Measurements from ENCODE around the gene RASSF3. TPM values are rescaled to one million over a fixed set of nuclear protein-coding genes. Genes with fewer than 3 reads are reported as not detected.

RASSF3 gene
- total RNA-seq, 1 experiment from 2014 or later, result 107 TPM

GRCh38 chr12:64713376-64713775, 103.1 kb downstream of the RASSF3 start:
- intact Hi-C loops (cut with micrococcal nuclease; ENCODE audit: unreplicated experiment) (no loop called here), in situ Hi-C loops (cut with HindIII; ENCODE audit: low pct_unique_long_range_greater_than_20kb, low sequenced_read_pairs) (no loop called here)
- Histone ChIP-seq H3K9me3 (ENCODE audit: control insufficient read depth, insufficient read depth, low read depth, low read length) (no peaks in the 10 kb centered on the region), H3K36me3 (ENCODE audit: control insufficient read depth, insufficient read depth, low read length) (peaks cover 3% of the 10 kb centered on the region; the same call in 1 of the 2 replicates), H3K27me3 (ENCODE audit: control insufficient read depth, insufficient read depth, low read length) (no peaks in the 10 kb centered on the region), H3K4me1 (ENCODE audit: control insufficient read depth, insufficient read depth, low read length) (no peaks in the 10 kb centered on the region), H3K27ac (ENCODE audit: low read length) (no peak overlapping the region), H3K4me3 (ENCODE audit: low read depth in 2 of 2, low read length in 2 of 2) (no peak overlapping the region)
- POLR2A ChIA-PET, result interaction anchor here (0.7 kb wide), 1 partner anchor 530 kb away, joined by 3 read pairs; no protein-coding TSS in a partner anchor
- no TSS peak for BruUV-seq (replicated peaks)
- TF ChIP-seq CTCF (IDR thresholded peaks at IDR 0.05) (no peak), SIN3A (IDR thresholded peaks at IDR 0.05; ENCODE audit: borderline replicate concordance, insufficient read depth, low read depth, low read length) (no peak), TCF7L2 (IDR thresholded peaks at IDR 0.05; ENCODE audit: low read depth, low read length) (no peak), POLR2AphosphoS5 (IDR thresholded peaks at IDR 0.05; ENCODE audit: low read depth, low read length) (no peak), REST (IDR thresholded peaks at IDR 0.05; ENCODE audit: insufficient read depth in 1 of 2, low read depth in 2 of 2, low read length in 1 of 2) (no peak)
- DNase-seq (ENCODE audit: low read depth, low spot score) (no peak), ATAC-seq (no peak)
- CTCF ChIA-PET, result no interaction called here

- POLR2A ChIA-PET, result no interaction called here
- H3K27me3 ChIP-seq (ENCODE audit: control insufficient read depth, insufficient read depth, low read length), result no peaks in the 10 kb centered on the region
- H3K4me1 ChIP-seq (ENCODE audit: control insufficient read depth, insufficient read depth, low read length), result no peaks in the 10 kb centered on the region
- no peaks in the 10 kb centered on the region for H3K9me3 ChIP-seq (ENCODE audit: control insufficient read depth, insufficient read depth, low read depth, low read length)
- ATAC-seq, result no peak
- no peak for DNase-seq (ENCODE audit: low read depth, low spot score)
- BruUV-seq (replicated peaks), result no TSS peak
- TF ChIP-seq TCF7L2 (IDR thresholded peaks at IDR 0.05; ENCODE audit: low read depth, low read length), result no peak
- TF ChIP-seq POLR2AphosphoS5 (IDR thresholded peaks at IDR 0.05; ENCODE audit: low read depth, low read length), result no peak
- TF ChIP-seq CTCF (IDR thresholded peaks at IDR 0.05), result no peak
- no peak for TF ChIP-seq REST (IDR thresholded peaks at IDR 0.05; ENCODE audit: insufficient read depth in 1 of 2, low read depth in 2 of 2, low read length in 1 of 2)
- TF ChIP-seq SIN3A (IDR thresholded peaks at IDR 0.05; ENCODE audit: borderline replicate concordance, insufficient read depth, low read depth, low read length), result no peak
- CTCF ChIA-PET, result no interaction called here
- in situ Hi-C loops (cut with HindIII; ENCODE audit: low pct_unique_long_range_greater_than_20kb, low sequenced_read_pairs), result no loop called here
- H3K36me3 ChIP-seq (ENCODE audit: control insufficient read depth, insufficient read depth, low read length), result peaks cover 7% of the 10 kb centered on the region
- no peak overlapping the region for H3K27ac ChIP-seq (ENCODE audit: low read length)
- intact Hi-C loops (cut with micrococcal nuclease; ENCODE audit: unreplicated experiment), result no loop called here
- H3K4me3 ChIP-seq (ENCODE audit: low read depth in 2 of 2, low read length in 2 of 2), result no peak overlapping the region
Measured at GRCh38 chr12:64714551-64714968, 104.3 kb downstream of the RASSF3 start.

Measured in Panc1 (cell line).